Measurements from ENCODE around the gene NOXO1. TPM values are rescaled to one million over a fixed set of nuclear protein-coding genes. Genes with fewer than 3 reads are reported as not detected.

Gene NOXO1
- total RNA-seq, 1 experiment from 2014 or later, result 1.2 TPM

- no peaks in the 10 kb centered on the region for H3K9me3 ChIP-seq (ENCODE audit: low read depth, low read length, poor library complexity, severe bottlenecking)
- no peak overlapping the region for H3K4me3 ChIP-seq (ENCODE audit: low read depth, low read length, poor library complexity, severe bottlenecking)
- no peaks in the 10 kb centered on the region for H3K27me3 ChIP-seq (replicated peaks; ENCODE audit: insufficient read depth, low read depth, low read length, poor library complexity)
- peaks cover 24% of the 10 kb centered on the region for H3K4me1 ChIP-seq (ENCODE audit: insufficient read depth, low read length, poor library complexity, severe bottlenecking)
- POLR2A ChIA-PET (ENCODE audit: low non-redundant PET), result no interaction called here
- TF ChIP-seq CTCF (conservative IDR thresholded peaks at IDR 0.05; ENCODE audit: low read depth, low read length) (no peak), EZH2 (IDR thresholded peaks at IDR 0.05; ENCODE audit: borderline replicate concordance, low read depth, low read length, poor library complexity, severe bottlenecking) (no peak)
- CTCF ChIA-PET, result interaction anchor here (1.0 kb wide), 1 partner anchor 179 kb away, joined by 3 read pairs; no protein-coding TSS in a partner anchor
- peak overlapping the region; percentile 20 for H3K27ac ChIP-seq (ENCODE audit: low read depth, low read length, poor library complexity, severe bottlenecking)
- peak; percentile 52 for DNase-seq (ENCODE audit: low spot score)
- intact Hi-C loops (cut with micrococcal nuclease; ENCODE audit: unreplicated experiment), result no loop called here
- no TSS peak for BruUV-seq (replicated peaks)
- peaks cover 27% of the 10 kb centered on the region for H3K36me3 ChIP-seq (ENCODE audit: insufficient read depth, low read length, poor library complexity, severe bottlenecking)
These were observed 19.6 kb downstream of the NOXO1 start for GRCh38 chr16:1961651-1962067.

- Histone ChIP-seq H3K4me1 (ENCODE audit: insufficient read depth, low read length, poor library complexity, severe bottlenecking) (peaks cover 23% of the 10 kb centered on the region), H3K27ac (ENCODE audit: low read depth, low read length, poor library complexity, severe bottlenecking) (peak overlapping the region; percentile 86), H3K4me3 (ENCODE audit: low read depth, low read length, poor library complexity, severe bottlenecking) (peak overlapping the region; percentile 88), H3K27me3 (replicated peaks; ENCODE audit: insufficient read depth, low read depth, low read length, poor library complexity) (no peaks in the 10 kb centered on the region), H3K9me3 (ENCODE audit: low read depth, low read length, poor library complexity, severe bottlenecking) (no peaks in the 10 kb centered on the region), H3K36me3 (ENCODE audit: insufficient read depth, low read length, poor library complexity, severe bottlenecking) (peaks cover 27% of the 10 kb centered on the region)
- TF ChIP-seq CTCF (conservative IDR thresholded peaks at IDR 0.05; ENCODE audit: low read depth, low read length) (no peak), EZH2 (IDR thresholded peaks at IDR 0.05; ENCODE audit: borderline replicate concordance, low read depth, low read length, poor library complexity, severe bottlenecking) (no peak)
- ChIA-PET POLR2A (ENCODE audit: low non-redundant PET) (interaction anchor here (0.6 kb wide), 1 partner anchor 1619 kb away, joined by 3 read pairs; no protein-coding TSS in a partner anchor), CTCF (interaction anchor here (1.2 kb wide), 1 partner anchor 180 kb away, joined by 6 read pairs; no protein-coding TSS in a partner anchor)
- BruUV-seq (replicated peaks), result TSS peak; percentile 32
- intact Hi-C loops (cut with micrococcal nuclease; ENCODE audit: unreplicated experiment), result no loop called here
- DNase-seq (ENCODE audit: low spot score), result peak; percentile 83
These were observed 20.3 kb downstream of the NOXO1 start for GRCh38 chr16:1960665-1961630.

GRCh38 chr16:1959269-1960039 is 21.8 kb downstream of the NOXO1 start, which contains the start of gene NDUFB10:
NDUFB10 (plus strand) TSS chr16:1959538; CDS start chr16:1959625, 87 bp downstream.
- no TSS peak for BruUV-seq (replicated peaks)

More at GRCh38 chr16:1959269-1960039, 21.8 kb downstream of the NOXO1 start, which contains the start of gene NDUFB10:
- peak; percentile 91 for DNase-seq (ENCODE audit: low spot score)
- H3K9me3 ChIP-seq (ENCODE audit: low read depth, low read length, poor library complexity, severe bottlenecking), result no peaks in the 10 kb centered on the region
- POLR2A ChIA-PET (ENCODE audit: low non-redundant PET), result no interaction called here
- H3K4me3 ChIP-seq (ENCODE audit: low read depth, low read length, poor library complexity, severe bottlenecking), result peak within 1 kb of the TSS; percentile 88
- peak within 1 kb of the TSS; percentile 86 for H3K27ac ChIP-seq (ENCODE audit: low read depth, low read length, poor library complexity, severe bottlenecking)
- peaks cover 16% of the 10 kb centered on the region for H3K4me1 ChIP-seq (ENCODE audit: insufficient read depth, low read length, poor library complexity, severe bottlenecking)
- CTCF ChIA-PET, result no interaction called here
- peak; percentile 59 for TF ChIP-seq CTCF (conservative IDR thresholded peaks at IDR 0.05; ENCODE audit: low read depth, low read length)
- TF ChIP-seq EZH2 (IDR thresholded peaks at IDR 0.05; ENCODE audit: borderline replicate concordance, low read depth, low read length, poor library complexity, severe bottlenecking), result no peak
- H3K27me3 ChIP-seq (replicated peaks; ENCODE audit: insufficient read depth, low read depth, low read length, poor library complexity), result no peaks in the 10 kb centered on the region
- intact Hi-C loops (cut with micrococcal nuclease; ENCODE audit: unreplicated experiment), result no loop called here
- peaks cover 27% of the 10 kb centered on the region for H3K36me3 ChIP-seq (ENCODE audit: insufficient read depth, low read length, poor library complexity, severe bottlenecking)

Measured in A673 (cell line).